ENCODE data around the gene ZBTB11.
"Not testable (repeated sequence)": the region's sequence is repeated elsewhere in the genome, so short reads cannot be mapped to it uniquely, and the experiment has no call there.

ZBTB11 gene

GRCh38 chr3:101617478-101617877, 59.5 kb downstream of the ZBTB11 start:
- no peak for DNase-seq

DNA sequence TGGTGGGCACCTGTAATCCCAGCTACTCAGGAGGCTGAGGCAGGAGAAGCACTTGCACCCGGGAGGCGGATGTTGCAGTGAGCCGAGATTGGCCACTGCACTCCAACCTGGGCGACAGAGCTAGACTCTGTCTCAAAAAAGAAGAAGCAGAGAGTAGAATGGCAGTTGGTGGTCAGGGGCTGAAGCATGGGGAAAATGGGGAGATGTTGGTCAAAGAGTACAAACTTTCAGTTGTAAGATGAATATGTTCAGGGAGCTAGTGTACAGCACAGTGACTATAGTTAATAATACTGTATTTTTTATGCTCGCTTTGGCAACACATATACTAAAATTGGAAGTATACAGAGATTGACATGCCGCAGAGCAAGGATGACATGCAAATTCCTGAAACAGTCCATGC, 61.4 kb downstream of the ZBTB11 start:
- no peak for DNase-seq

DNA sequence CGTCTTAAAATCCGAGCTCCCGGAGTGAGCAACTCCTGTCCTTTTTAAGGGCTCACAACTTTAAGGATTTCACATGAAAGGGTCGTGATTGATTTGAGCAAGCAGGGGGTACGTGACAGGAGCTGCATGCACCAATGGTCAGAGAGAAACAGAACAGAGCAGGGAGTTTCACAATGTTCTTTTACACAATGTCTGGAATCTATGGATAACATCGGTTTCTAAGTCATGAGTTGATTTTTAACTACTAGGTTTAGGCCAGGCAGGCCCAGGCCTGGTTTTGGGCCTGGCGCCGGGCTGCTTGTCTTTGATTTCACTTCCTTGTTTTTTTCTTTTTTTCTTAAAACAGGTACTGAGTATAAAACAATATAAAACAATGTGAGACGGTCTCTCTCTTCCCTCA, 63.9 kb downstream of the ZBTB11 start:
- DNase-seq, result not testable (repeated sequence)

DNA sequence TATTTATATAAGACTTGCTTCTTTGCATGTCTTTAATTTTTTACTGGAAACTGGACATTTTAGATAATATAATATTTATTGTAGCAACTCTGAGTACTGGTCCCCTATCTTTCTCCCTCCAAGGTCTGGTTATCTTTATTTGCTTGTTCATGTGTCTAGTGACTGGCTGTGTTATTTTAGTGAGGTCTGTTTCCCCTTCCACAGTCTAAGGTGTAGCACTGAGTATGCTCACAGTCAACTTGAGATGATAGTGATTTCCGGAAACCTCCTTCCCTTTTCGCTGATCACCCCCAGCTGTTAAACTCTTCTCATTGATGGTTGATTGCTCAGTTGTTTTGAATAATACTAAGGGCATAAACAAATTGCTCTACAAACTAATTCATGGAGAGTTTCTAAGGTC, 65.9 kb downstream of the ZBTB11 start:
- no peak for DNase-seq

DNA sequence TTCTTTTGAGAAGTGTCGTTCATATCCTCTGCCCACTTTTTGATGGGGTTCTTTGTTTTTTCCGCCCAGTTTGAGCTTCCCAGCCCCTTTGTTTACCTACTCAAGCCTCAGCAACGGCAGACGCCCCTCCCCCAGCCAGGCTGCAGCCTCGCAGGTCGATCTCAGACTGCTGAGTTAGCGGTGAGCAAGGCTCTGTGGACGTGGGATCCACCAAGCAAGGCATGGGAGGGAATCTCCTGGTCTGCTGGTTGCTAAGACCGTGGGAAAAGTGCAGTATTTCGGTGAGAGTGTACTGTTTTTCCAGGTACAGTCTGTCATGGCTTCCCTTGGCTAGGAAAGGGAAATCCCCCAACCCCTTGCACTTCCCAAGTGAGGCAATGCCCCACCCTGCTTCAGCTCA, 71.5 kb downstream of the ZBTB11 start:
- not testable (repeated sequence) for DNase-seq

DNA sequence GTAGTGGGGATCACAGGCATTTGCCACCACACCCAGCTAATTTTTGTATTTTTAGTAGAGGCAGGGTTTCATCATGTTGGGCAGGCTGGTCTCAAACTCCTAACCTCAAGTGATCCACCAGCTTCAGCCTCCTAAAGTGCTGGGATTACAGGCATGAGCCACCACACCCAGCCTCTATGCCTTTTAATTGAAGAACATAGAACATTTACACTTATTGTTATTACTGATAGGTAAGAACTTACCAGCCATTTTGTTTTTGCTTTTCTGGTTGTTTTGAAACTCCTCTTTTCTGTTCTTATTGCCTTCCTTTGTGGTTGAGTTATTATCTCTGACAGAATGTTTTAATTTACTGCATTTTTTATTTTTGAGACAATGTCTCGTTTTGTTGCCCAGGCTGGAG, 73.7 kb downstream of the ZBTB11 start:
- DNase-seq, result no peak

GRCh38 chr3:101602731-101603130, 74.2 kb downstream of the ZBTB11 start:
- no peak for DNase-seq

All from T1000 (cell line).